ENCODE results near the gene LRRC43.

DNA sequence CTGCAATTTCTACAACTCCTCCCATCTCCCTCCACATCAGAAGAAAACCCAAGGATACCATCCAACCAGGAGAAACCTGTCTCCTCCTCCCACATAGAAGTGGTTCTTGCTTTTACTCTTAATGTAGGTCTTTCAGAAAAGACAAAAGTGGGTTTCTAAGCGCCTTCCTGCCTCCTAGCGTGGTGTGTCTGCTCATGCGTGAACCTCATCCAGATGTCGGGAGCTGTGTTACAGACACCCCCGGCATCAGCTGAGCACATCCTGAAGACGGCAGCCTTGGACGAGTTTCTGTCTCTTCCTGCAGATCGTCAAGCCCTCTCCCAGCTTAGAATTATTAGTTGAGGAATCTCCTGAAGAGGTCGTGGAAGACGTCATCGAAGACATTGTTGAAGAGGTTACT, 9.5 kb downstream of the LRRC43 start:
- TF ChIP-seq, protein P1, sequence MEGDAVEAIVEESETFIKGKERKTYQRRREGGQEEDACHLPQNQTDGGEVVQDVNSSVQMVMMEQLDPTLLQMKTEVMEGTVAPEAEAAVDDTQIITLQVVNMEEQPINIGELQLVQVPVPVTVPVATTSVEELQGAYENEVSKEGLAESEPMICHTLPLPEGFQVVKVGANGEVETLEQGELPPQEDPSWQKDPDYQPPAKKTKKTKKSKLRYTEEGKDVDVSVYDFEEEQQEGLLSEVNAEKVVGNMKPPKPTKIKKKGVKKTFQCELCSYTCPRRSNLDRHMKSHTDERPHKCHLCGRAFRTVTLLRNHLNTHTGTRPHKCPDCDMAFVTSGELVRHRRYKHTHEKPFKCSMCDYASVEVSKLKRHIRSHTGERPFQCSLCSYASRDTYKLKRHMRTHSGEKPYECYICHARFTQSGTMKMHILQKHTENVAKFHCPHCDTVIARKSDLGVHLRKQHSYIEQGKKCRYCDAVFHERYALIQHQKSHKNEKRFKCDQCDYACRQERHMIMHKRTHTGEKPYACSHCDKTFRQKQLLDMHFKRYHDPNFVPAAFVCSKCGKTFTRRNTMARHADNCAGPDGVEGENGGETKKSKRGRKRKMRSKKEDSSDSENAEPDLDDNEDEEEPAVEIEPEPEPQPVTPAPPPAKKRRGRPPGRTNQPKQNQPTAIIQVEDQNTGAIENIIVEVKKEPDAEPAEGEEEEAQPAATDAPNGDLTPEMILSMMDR (IDR thresholded peaks at IDR 0.05; ENCODE audit: low read depth, low read length) = no peak
- no peak for TF ChIP-seq POLR2A (IDR thresholded peaks at IDR 0.05; ENCODE audit: extremely low read depth, insufficient read length)
- TF ChIP-seq MYC (IDR thresholded peaks at IDR 0.05; ENCODE audit: low read depth, low read length) = no peak
